Keratinocyte (primary cell): ENCODE measurements around the gene HOXB13.

Source experiments
- EZH2 ChIP-seq: IDR thresholded peaks from one replicate; pipeline ENCODE4 v1.6.1; 2012; ENCODE audit warnings: inconsistent platforms, mild to moderate bottlenecking, low read length, moderate library complexity
- TF ChIP-seq, protein P1 (sequence below), 3 experiments: IDR thresholded peaks in 1 of 3; conservative IDR thresholded peaks in 1 of 3; optimal IDR thresholded peaks in 1 of 3; 2 replicates in 2 of 3; 3 replicates in 1 of 3; pipeline versions ENCODE3 to v1.5.1; 2011; ENCODE audit warnings: low read length in 3 of 3, mild to moderate bottlenecking in 3 of 3, moderate library complexity in 2 of 3, control low read depth in 1 of 3, inconsistent platforms in 1 of 3; ENCODE audit not compliant: insufficient read depth in 2 of 3; ENCODE audit errors: extremely low read depth in 1 of 3

DNA sequence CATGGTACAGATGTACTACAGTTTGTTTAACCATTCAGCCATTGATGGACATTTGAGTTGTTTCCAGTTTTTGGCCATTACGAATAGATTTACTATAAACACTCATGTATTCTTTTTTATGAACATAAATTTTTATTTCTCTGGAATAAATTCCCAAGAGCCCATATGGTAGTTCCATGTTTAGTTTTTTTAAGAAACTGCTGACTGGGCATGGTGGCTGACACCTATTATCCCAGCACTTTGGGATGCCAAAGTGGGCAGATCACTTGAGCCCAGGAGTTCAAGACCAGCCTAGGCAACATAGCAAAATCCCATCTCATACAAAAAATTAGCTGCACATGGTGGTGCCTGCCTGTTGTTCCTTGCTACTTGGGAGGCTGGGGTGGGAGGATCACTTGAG lies 36.5 kb downstream of the HOXB13 start:
- TF ChIP-seq, protein P1, sequence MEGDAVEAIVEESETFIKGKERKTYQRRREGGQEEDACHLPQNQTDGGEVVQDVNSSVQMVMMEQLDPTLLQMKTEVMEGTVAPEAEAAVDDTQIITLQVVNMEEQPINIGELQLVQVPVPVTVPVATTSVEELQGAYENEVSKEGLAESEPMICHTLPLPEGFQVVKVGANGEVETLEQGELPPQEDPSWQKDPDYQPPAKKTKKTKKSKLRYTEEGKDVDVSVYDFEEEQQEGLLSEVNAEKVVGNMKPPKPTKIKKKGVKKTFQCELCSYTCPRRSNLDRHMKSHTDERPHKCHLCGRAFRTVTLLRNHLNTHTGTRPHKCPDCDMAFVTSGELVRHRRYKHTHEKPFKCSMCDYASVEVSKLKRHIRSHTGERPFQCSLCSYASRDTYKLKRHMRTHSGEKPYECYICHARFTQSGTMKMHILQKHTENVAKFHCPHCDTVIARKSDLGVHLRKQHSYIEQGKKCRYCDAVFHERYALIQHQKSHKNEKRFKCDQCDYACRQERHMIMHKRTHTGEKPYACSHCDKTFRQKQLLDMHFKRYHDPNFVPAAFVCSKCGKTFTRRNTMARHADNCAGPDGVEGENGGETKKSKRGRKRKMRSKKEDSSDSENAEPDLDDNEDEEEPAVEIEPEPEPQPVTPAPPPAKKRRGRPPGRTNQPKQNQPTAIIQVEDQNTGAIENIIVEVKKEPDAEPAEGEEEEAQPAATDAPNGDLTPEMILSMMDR (optimal IDR thresholded peaks at IDR 0.05 in 1 of 3, IDR thresholded peaks at IDR 0.05 in 1 of 3, conservative IDR thresholded peaks at IDR 0.05 in 1 of 3; ENCODE audit: extremely low read depth in 1 of 3, insufficient read depth in 2 of 3, low read length in 3 of 3), result no peak
- TF ChIP-seq EZH2, result no peak
